Measurements from ENCODE around the gene CDCA5.

CDCA5 gene

DNA sequence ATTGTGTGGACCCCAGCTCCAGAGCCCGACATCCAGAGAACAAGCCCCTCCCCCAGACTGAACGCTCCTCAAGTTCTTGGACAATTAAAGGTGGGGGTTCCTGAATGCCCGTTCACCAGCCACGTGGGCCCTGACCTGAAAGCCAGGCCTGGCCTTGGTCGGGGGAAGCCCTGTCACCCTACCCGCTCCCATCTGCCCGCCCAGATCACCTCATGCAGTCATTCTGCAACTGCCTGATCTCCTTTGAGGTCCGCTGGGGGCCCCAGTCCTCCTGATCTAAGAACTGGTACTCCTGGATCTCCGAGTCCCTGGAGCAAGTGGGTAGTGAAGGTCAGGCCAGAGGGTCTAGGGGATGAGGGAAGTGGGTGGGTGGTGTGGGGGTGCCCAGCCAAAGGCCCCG lies 16.4 kb downstream of the CDCA5 start:
- H3K9me2 ChIP-seq (replicated peaks; ENCODE audit: low read depth, low read length), result no peaks in the 10 kb centered on the region
- no peak overlapping the region for H3K9ac ChIP-seq (ENCODE audit: low read depth, low read length, poor library complexity, severe bottlenecking)

GRCh38 chr11:65066805-65067291 lies 17.0 kb downstream of the CDCA5 start:
- TF ChIP-seq EZH2phosphoT487 (IDR thresholded peaks at IDR 0.05; ENCODE audit: borderline replicate concordance), result no peak
- TF ChIP-seq, protein P1, sequence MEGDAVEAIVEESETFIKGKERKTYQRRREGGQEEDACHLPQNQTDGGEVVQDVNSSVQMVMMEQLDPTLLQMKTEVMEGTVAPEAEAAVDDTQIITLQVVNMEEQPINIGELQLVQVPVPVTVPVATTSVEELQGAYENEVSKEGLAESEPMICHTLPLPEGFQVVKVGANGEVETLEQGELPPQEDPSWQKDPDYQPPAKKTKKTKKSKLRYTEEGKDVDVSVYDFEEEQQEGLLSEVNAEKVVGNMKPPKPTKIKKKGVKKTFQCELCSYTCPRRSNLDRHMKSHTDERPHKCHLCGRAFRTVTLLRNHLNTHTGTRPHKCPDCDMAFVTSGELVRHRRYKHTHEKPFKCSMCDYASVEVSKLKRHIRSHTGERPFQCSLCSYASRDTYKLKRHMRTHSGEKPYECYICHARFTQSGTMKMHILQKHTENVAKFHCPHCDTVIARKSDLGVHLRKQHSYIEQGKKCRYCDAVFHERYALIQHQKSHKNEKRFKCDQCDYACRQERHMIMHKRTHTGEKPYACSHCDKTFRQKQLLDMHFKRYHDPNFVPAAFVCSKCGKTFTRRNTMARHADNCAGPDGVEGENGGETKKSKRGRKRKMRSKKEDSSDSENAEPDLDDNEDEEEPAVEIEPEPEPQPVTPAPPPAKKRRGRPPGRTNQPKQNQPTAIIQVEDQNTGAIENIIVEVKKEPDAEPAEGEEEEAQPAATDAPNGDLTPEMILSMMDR (conservative IDR thresholded peaks at IDR 0.05; ENCODE audit: low read length), result no peak
- Histone ChIP-seq H3K4me3 (ENCODE audit: low read length, poor library complexity, severe bottlenecking) (no peak overlapping the region), H3K4me1 (ENCODE audit: insufficient read depth, low read length, poor library complexity, severe bottlenecking) (no peaks in the 10 kb centered on the region)

More for the DNA sequence above, 16.4 kb downstream of the CDCA5 start:
- no peaks in the 10 kb centered on the region for H3K79me2 ChIP-seq (ENCODE audit: insufficient read depth, low read length)
- no peak overlapping the region for H3K4me2 ChIP-seq (ENCODE audit: low read depth, low read length, poor library complexity, severe bottlenecking)
- no peaks in the 10 kb centered on the region for H3K36me3 ChIP-seq (ENCODE audit: insufficient read depth, low read length)
- no peaks in the 10 kb centered on the region for H3K9me3 ChIP-seq (ENCODE audit: insufficient read depth, low read depth, low read length)
- H3F3A ChIP-seq (ENCODE audit: low read depth), result no peaks in the 10 kb centered on the region
- H3K4me1 ChIP-seq (ENCODE audit: insufficient read depth, low read length, poor library complexity, severe bottlenecking), result no peaks in the 10 kb centered on the region
- TF ChIP-seq EZH2phosphoT487 (IDR thresholded peaks at IDR 0.05; ENCODE audit: borderline replicate concordance), result no peak
- TF ChIP-seq, protein P1 (conservative IDR thresholded peaks at IDR 0.05; ENCODE audit: low read length), result no peak
- H3K27me3 ChIP-seq (ENCODE audit: insufficient read depth, low read length, poor library complexity, severe bottlenecking), result no peaks in the 10 kb centered on the region
- no peak overlapping the region for H2AFZ ChIP-seq (ENCODE audit: low read length)
- no peaks in the 10 kb centered on the region for H4K20me1 ChIP-seq (ENCODE audit: insufficient read depth, low read length, poor library complexity, severe bottlenecking)
- no peak overlapping the region for H3K4me3 ChIP-seq (ENCODE audit: low read length, poor library complexity, severe bottlenecking)

DNA sequence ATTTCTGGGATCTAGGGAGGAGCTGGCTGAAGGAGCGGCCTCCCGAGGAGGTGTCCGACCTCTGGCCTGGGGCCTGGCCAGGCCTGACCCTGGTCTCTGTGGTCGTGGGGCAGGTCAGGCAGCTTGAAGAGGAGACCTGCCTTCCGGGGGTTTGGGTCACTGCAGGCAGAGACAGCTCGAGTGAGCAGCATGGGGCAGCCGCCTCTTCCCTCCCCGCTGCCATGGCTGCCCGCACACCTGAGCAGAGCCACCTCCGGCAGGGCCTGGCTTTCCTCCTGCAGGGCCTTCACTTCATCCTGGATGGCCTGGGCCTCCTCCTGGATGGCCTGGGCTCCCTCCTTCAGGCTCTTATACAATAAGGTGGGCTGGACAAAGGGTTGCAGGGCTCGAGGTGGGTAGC lies 17.5 kb downstream of the CDCA5 start:
- TF ChIP-seq, protein P1 (conservative IDR thresholded peaks at IDR 0.05; ENCODE audit: low read length), result no peak
- no peak for TF ChIP-seq EZH2phosphoT487 (IDR thresholded peaks at IDR 0.05; ENCODE audit: borderline replicate concordance)
- Histone ChIP-seq H2AFZ (ENCODE audit: low read length) (no peak overlapping the region), H3K36me3 (ENCODE audit: insufficient read depth, low read length) (no peaks in the 10 kb centered on the region), H3F3A (ENCODE audit: low read depth) (no peaks in the 10 kb centered on the region), H3K4me3 (ENCODE audit: low read length, poor library complexity, severe bottlenecking) (no peak overlapping the region), H3K79me2 (ENCODE audit: insufficient read depth, low read length) (no peaks in the 10 kb centered on the region), H3K27me3 (ENCODE audit: insufficient read depth, low read length, poor library complexity, severe bottlenecking) (no peaks in the 10 kb centered on the region), H3K9ac (ENCODE audit: low read depth, low read length, poor library complexity, severe bottlenecking) (no peak overlapping the region), H3K9me2 (replicated peaks; ENCODE audit: low read depth, low read length) (no peaks in the 10 kb centered on the region), H4K20me1 (ENCODE audit: insufficient read depth, low read length, poor library complexity, severe bottlenecking) (no peaks in the 10 kb centered on the region), H3K4me1 (ENCODE audit: insufficient read depth, low read length, poor library complexity, severe bottlenecking) (no peaks in the 10 kb centered on the region), H3K4me2 (ENCODE audit: low read depth, low read length, poor library complexity, severe bottlenecking) (no peak overlapping the region), H3K9me3 (ENCODE audit: insufficient read depth, low read depth, low read length) (no peaks in the 10 kb centered on the region)

More at GRCh38 chr11:65066805-65067291, 17.0 kb downstream of the CDCA5 start:
- H3K4me2 ChIP-seq (ENCODE audit: low read depth, low read length, poor library complexity, severe bottlenecking), result no peak overlapping the region
- no peaks in the 10 kb centered on the region for H3K9me2 ChIP-seq (replicated peaks; ENCODE audit: low read depth, low read length)
- no peaks in the 10 kb centered on the region for H3F3A ChIP-seq (ENCODE audit: low read depth)
- no peaks in the 10 kb centered on the region for H3K36me3 ChIP-seq (ENCODE audit: insufficient read depth, low read length)
- H3K9ac ChIP-seq (ENCODE audit: low read depth, low read length, poor library complexity, severe bottlenecking), result no peak overlapping the region
- no peaks in the 10 kb centered on the region for H4K20me1 ChIP-seq (ENCODE audit: insufficient read depth, low read length, poor library complexity, severe bottlenecking)
- no peaks in the 10 kb centered on the region for H3K79me2 ChIP-seq (ENCODE audit: insufficient read depth, low read length)
- no peaks in the 10 kb centered on the region for H3K9me3 ChIP-seq (ENCODE audit: insufficient read depth, low read depth, low read length)
- H3K27me3 ChIP-seq (ENCODE audit: insufficient read depth, low read length, poor library complexity, severe bottlenecking), result no peaks in the 10 kb centered on the region
- no peak overlapping the region for H2AFZ ChIP-seq (ENCODE audit: low read length)

All from Loucy (cell line).